H1 (cell line): ENCODE measurements around the gene GPC4. TPM values are rescaled to one million over a fixed set of nuclear protein-coding genes. Genes with fewer than 3 reads are reported as not detected.

Experiments used
- ASH2L ChIP-seq: fragments of 200-600, 300-600 bp; sonication (generic); IDR thresholded peaks from one replicate; pipeline ENCODE4 v1.7.1; 2017; ENCODE audit warnings: low read length
- CHD1 ChIP-seq: IDR thresholded peaks from 2 replicates; pipeline ENCODE4 v1.6.1; 2012; ENCODE audit warnings: low read depth, low read length, improper control_type of control experiment
- GTF2F1 ChIP-seq: IDR thresholded peaks from 2 replicates; pipeline ENCODE4 v1.6.1; 2012; ENCODE audit warnings: low read depth, low read length, improper control_type of control experiment, borderline replicate concordance
- NRF1 ChIP-seq: IDR thresholded peaks from 2 replicates; pipeline ENCODE4 v1.6.1; 2011; ENCODE audit warnings: mild to moderate bottlenecking, low read depth, low read length, improper control_type of control experiment
- POLR2A ChIP-seq, 2 experiments: IDR thresholded peaks; 1 replicate in 1 of 2; 2 replicates in 1 of 2; pipeline ENCODE4 v1.6.1; 2011; ENCODE audit warnings: low read depth in 2 of 2, low read length in 2 of 2, mild to moderate bottlenecking in 2 of 2; ENCODE audit errors: control extremely low read depth in 1 of 2
- SAP30 ChIP-seq: fragments of 300-600 bp; sonication (generic); IDR thresholded peaks from 2 replicates; pipeline ENCODE4 v1.7.1; 2012; ENCODE audit warnings: low read length, moderate library complexity, mild to moderate bottlenecking, inconsistent platforms; ENCODE audit not compliant: insufficient read depth, insufficient replicate concordance
- SP2 ChIP-seq: IDR thresholded peaks from 2 replicates; pipeline ENCODE4 v1.6.1; 2012; ENCODE audit warnings: mild to moderate bottlenecking, low read length, inconsistent platforms
- TAF7 ChIP-seq: optimal IDR thresholded peaks from 2 replicates; pipeline ENCODE3; 2011; ENCODE audit warnings: low read depth, mild to moderate bottlenecking, inconsistent platforms, low read length, moderate library complexity, borderline replicate concordance
- polyA plus RNA-seq, 7 experiments: library from polyadenylated mRNA; depleted of rRNA in 3 of 7; stranded (reverse) in 5 of 7; unstranded in 2 of 7; fragments of >200 nt in 5 of 7; fragments of 200-250 nt in 2 of 7; gene quantifications; 1 replicate in 5 of 7; 2 replicates in 1 of 7; 4 replicates in 1 of 7; pipeline versions ENCODE4 v1.2.1 to v1.2.3, GENCODE V29; 2011 to 2013; ENCODE audit warnings: missing spikeins in 2 of 7, mixed read lengths in 2 of 7
- total RNA-seq: library from RNA; stranded (reverse); fragmentation: NEBNext Ultra II Directional; extraction: Animal tissue kit (Norgen Biotek cat#: 25700); gene quantifications from 2 replicates; pipeline ENCODE4 v1.2.1, GENCODE V29; 2021
- TF ChIP-seq, protein P1 (sequence below): IDR thresholded peaks from 2 replicates; pipeline ENCODE4 v1.6.1; 2011; ENCODE audit warnings: low read depth, mild to moderate bottlenecking, low read length; ENCODE audit not compliant: insufficient read depth

GPC4 gene
- total and polyA plus RNA-seq, 2 of the 8 experiments (the other 6 are each of a cell fraction or from before 2014, with no cell fraction given), result 46.8 to 230 TPM

DNA sequence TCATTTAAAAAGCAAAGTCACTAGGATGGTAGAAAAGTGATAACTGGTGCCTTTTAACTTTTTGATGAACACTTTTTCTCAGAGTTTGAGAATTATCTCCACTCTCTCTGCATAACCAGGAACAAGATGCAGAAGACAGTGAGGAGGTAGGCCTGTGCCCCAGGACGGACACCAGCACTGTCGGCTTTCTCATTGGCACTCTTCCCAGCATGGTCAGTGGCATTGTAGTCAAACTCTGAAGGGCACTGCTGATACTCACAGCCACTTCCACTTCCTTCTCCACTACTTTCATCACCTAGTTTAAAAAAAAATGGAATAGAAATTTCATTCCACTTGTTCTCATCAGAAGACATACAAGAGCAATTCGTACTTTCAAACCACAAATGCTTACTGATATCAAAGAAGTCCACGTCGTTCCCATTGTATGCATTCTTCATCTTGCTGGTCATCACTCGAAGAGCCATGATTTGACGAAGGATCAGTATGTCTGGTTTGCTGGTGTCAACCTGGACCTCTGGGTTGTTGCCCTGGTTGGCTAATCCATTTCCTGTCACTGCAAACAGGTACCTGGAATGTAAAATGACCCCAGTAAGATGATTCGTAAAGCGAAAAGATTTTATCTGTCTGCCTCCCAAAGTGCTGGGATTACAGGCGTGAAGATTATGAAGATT lies 112.4 kb downstream of the GPC4 start (continued):
- TF ChIP-seq, protein P1, sequence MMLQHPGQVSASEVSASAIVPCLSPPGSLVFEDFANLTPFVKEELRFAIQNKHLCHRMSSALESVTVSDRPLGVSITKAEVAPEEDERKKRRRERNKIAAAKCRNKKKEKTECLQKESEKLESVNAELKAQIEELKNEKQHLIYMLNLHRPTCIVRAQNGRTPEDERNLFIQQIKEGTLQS, result no peak
- TF ChIP-seq SP2 (no peak), GTF2F1 (no peak), TAF7 (no peak), NRF1 (no peak), ASH2L (no peak), POLR2A (IDR thresholded peaks at IDR 0.05; ENCODE audit: control extremely low read depth in 1 of 2, low read depth in 2 of 2, low read length in 2 of 2) (no peak), CHD1 (no peak), SAP30 (no peak)
